Measurements from ENCODE around the gene BMAL1. TPM values are rescaled to one million over a fixed set of nuclear protein-coding genes. Genes with fewer than 3 reads are reported as not detected.

Gene BMAL1
- total and polyA plus RNA-seq, 7 donors, result 7.4 to 35.4 (median 28.2) TPM

- Histone ChIP-seq H3K36me3 (ENCODE audit: insufficient read depth in 1 of 2, low read depth in 1 of 2) (peaks cover 0 to 71% of the 10 kb centered on the region in 2 donors), H3K27ac (no peak overlapping the region), H3K9me3 (no peaks in the 10 kb centered on the region), H3K27me3 (ENCODE audit: insufficient read depth in 3 of 3, low read length in 2 of 3) (no peaks in the 10 kb centered on the region), H3K4me3 (no peak overlapping the region), H3K4me1 (no peaks in the 10 kb centered on the region)
- TF ChIP-seq, protein P1, sequence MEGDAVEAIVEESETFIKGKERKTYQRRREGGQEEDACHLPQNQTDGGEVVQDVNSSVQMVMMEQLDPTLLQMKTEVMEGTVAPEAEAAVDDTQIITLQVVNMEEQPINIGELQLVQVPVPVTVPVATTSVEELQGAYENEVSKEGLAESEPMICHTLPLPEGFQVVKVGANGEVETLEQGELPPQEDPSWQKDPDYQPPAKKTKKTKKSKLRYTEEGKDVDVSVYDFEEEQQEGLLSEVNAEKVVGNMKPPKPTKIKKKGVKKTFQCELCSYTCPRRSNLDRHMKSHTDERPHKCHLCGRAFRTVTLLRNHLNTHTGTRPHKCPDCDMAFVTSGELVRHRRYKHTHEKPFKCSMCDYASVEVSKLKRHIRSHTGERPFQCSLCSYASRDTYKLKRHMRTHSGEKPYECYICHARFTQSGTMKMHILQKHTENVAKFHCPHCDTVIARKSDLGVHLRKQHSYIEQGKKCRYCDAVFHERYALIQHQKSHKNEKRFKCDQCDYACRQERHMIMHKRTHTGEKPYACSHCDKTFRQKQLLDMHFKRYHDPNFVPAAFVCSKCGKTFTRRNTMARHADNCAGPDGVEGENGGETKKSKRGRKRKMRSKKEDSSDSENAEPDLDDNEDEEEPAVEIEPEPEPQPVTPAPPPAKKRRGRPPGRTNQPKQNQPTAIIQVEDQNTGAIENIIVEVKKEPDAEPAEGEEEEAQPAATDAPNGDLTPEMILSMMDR (IDR thresholded peaks at IDR 0.05), result no peak
- WGBS, 3 donors, result 87 to 88% (median 87%) methylated on average over 6 of the region's 6 CpGs
- DNase-seq, result no peak
- intact Hi-C loops (cut with DNase I), result no loop called here
- ATAC-seq, result no peak
Measured at GRCh38 chr11:13352711-13353110, 75.1 kb downstream of the BMAL1 start.

DNA sequence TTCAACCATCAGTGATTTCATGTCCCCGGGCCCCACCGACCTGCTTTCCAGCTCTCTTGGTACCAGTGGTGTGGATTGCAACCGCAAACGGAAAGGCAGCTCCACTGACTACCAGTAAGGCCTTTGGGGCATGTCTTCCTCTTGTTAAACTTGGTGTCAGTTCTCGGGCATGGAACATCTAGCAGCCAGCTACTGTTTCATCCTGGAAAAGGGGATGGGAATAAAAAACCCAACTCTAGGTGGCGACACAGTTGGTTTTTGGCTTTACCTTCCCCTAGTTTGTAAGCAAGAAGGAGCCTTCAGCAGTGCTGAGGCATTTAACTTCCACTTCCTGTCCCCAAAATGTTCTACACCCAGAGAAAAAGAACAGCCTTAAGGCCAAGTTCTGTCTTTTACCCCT lies 76.7 kb downstream of the BMAL1 start:
- peaks cover 7 to 87% of the 10 kb centered on the region in 2 donors for H3K36me3 ChIP-seq (ENCODE audit: insufficient read depth in 1 of 2, low read depth in 1 of 2)
- TF ChIP-seq, protein P1 (IDR thresholded peaks at IDR 0.05), result no peak
- peak in 1 of 4 donors; percentile 36 for ATAC-seq
- H3K4me1 ChIP-seq, result no peaks in the 10 kb centered on the region
- H3K9me3 ChIP-seq, result no peaks in the 10 kb centered on the region
- intact Hi-C loops (cut with DNase I), result no loop called here
- H3K27me3 ChIP-seq (ENCODE audit: insufficient read depth in 3 of 3, low read length in 2 of 3), result no peaks in the 10 kb centered on the region
- no peak for DNase-seq
- 66 to 78% (median 77%) methylated on average over 6 of the region's 6 CpGs for WGBS, 3 donors
- no peak overlapping the region for H3K4me3 ChIP-seq
- H3K27ac ChIP-seq, result no peak overlapping the region

GRCh38 chr11:13355191-13355590 lies 77.6 kb downstream of the BMAL1 start:
- Histone ChIP-seq H3K27ac (no peak overlapping the region), H3K36me3 (ENCODE audit: insufficient read depth in 1 of 2, low read depth in 1 of 2) (peaks cover 7 to 90% of the 10 kb centered on the region in 2 donors), H3K27me3 (ENCODE audit: insufficient read depth in 3 of 3, low read length in 2 of 3) (no peaks in the 10 kb centered on the region), H3K9me3 (no peaks in the 10 kb centered on the region), H3K4me1 (no peaks in the 10 kb centered on the region), H3K4me3 (no peak overlapping the region)
- ATAC-seq, result no peak
- TF ChIP-seq, protein P1 (IDR thresholded peaks at IDR 0.05), result no peak
- 91 to 96% (median 95%) methylated on average over 4 of the region's 4 CpGs for WGBS, 3 donors
- no peak for DNase-seq
- intact Hi-C loops (cut with DNase I), result no loop called here

DNA sequence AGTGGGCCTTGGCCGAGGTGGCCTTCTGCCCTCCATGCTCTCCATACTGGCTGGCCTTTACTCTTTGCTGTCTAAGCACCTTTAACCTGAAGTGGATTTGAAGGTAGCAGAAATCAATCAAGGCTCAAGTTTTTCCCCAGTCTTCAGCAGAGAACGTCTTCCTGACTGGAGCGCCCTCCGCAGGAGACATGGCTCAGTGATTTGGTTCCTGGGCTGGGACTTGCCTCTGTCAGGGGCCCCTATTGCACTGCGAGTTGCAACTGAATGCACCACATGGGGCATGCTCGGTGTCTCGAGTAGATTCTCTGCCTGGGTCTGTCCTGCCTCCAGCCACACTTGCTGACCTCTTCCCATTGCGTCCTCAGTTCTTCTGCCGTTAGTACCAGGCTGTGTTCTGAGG lies 79.6 kb downstream of the BMAL1 start:
- ATAC-seq (no peak), DNase-seq (no peak)
- Histone ChIP-seq H3K9me3 (no peaks in the 10 kb centered on the region), H3K4me1 (no peaks in the 10 kb centered on the region), H3K36me3 (ENCODE audit: insufficient read depth in 1 of 2, low read depth in 1 of 2) (peaks cover 14 to 97% of the 10 kb centered on the region in 2 donors), H3K27me3 (ENCODE audit: insufficient read depth in 3 of 3, low read length in 2 of 3) (no peaks in the 10 kb centered on the region), H3K4me3 (no peak overlapping the region), H3K27ac (no peak overlapping the region)
- TF ChIP-seq, protein P1 (IDR thresholded peaks at IDR 0.05), result no peak
- intact Hi-C loops (cut with DNase I), result no loop called here
- WGBS, 3 donors, result 78 to 81% (median 80%) methylated on average over 9 of the region's 9 CpGs

DNA sequence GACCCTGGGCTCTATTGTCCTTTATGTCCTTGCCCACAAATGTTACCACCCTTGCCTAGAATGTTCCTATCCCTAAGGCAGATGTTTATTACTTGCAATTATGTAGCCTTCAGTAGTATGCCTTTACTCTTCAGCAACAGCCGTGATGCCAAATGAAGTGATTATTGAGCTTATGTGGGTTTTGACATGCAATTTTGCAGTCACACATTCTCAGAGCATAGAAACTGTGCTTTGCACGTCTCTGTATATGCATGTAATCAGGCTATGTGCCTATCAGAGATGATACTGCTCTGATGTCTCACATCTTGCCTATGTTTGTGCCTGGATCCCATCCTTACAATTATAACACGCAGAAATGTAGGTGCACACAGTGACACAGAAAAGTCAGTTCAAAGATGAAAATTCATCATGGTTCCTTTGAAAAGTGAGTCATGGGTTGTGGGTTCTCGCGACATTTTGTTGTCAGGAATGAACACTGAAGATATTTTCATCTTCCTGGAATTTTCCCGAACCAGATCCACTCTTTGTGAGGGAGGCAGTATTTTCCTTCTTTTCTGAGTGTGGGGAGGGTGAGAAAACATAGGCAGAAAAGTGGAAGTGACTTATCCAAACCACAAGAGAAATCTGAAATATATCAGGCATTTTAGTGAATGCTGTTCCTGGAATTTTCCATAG lies 81.1 kb downstream of the BMAL1 start:
- no peaks in the 10 kb centered on the region for H3K27me3 ChIP-seq (ENCODE audit: insufficient read depth in 3 of 3, low read length in 2 of 3)
- H3K36me3 ChIP-seq (ENCODE audit: insufficient read depth in 1 of 2, low read depth in 1 of 2), result peaks cover 14 to 98% of the 10 kb centered on the region in 2 donors
- DNase-seq, result no peak
- intact Hi-C loops (cut with DNase I), result no loop called here
- no peak overlapping the region for H3K27ac ChIP-seq
- TF ChIP-seq, protein P1 (IDR thresholded peaks at IDR 0.05), result no peak
- WGBS, 3 donors, result 88 to 91% (median 89%) methylated on average over 6 of the region's 6 CpGs
- H3K4me3 ChIP-seq, result no peak overlapping the region
- no peaks in the 10 kb centered on the region for H3K9me3 ChIP-seq
- ATAC-seq, result no peak
- H3K4me1 ChIP-seq, result no peaks in the 10 kb centered on the region
